Measurements from ENCODE around the gene GNAO1.

Gene GNAO1

GRCh38 chr16:56266641-56267607, 75.6 kb downstream of the GNAO1 start:
- DNase-seq (ENCODE audit: low spot score): no peak

GRCh38 chr16:56267888-56268287, 76.6 kb downstream of the GNAO1 start:
- no peak for DNase-seq (ENCODE audit: low spot score)

- DNase-seq (ENCODE audit: low spot score): no peak
Observed at GRCh38 chr16:56268799-56269198, 77.5 kb downstream of the GNAO1 start.

- no peak for DNase-seq (ENCODE audit: low spot score)
Observed at GRCh38 chr16:56269281-56269680, 78.0 kb downstream of the GNAO1 start.

GRCh38 chr16:56269811-56270684, 78.8 kb downstream of the GNAO1 start:
- DNase-seq (ENCODE audit: low spot score): no peak

- DNase-seq (ENCODE audit: low spot score): no peak
Observed at GRCh38 chr16:56270828-56271227, 79.5 kb downstream of the GNAO1 start.

GRCh38 chr16:56272583-56272894, 81.2 kb downstream of the GNAO1 start:
- DNase-seq (ENCODE audit: low spot score): no peak

- DNase-seq (ENCODE audit: low spot score): no peak
Observed at GRCh38 chr16:56273615-56274014, 82.3 kb downstream of the GNAO1 start.

- DNase-seq (ENCODE audit: low spot score): no peak
Observed at GRCh38 chr16:56274369-56274768, 83.1 kb downstream of the GNAO1 start.

GRCh38 chr16:56275076-56275475, 83.8 kb downstream of the GNAO1 start:
- DNase-seq (ENCODE audit: low spot score): no peak

- no peak for DNase-seq (ENCODE audit: low spot score)
Observed at GRCh38 chr16:56275801-56276200, 84.5 kb downstream of the GNAO1 start.

- no peak for DNase-seq (ENCODE audit: low spot score)
Observed at GRCh38 chr16:56277075-56277474, 85.8 kb downstream of the GNAO1 start.

GRCh38 chr16:56278196-56278855, 87.0 kb downstream of the GNAO1 start:
- DNase-seq (ENCODE audit: low spot score): no peak

- no peak for DNase-seq (ENCODE audit: low spot score)
Observed at GRCh38 chr16:56279132-56279531, 87.8 kb downstream of the GNAO1 start.

- DNase-seq (ENCODE audit: low spot score): no peak
Observed at GRCh38 chr16:56279914-56280313, 88.6 kb downstream of the GNAO1 start.

- DNase-seq (ENCODE audit: low spot score): no peak
Observed at GRCh38 chr16:56281249-56281805, 90.0 kb downstream of the GNAO1 start.

- no peak for DNase-seq (ENCODE audit: low spot score)
Observed at GRCh38 chr16:56282451-56282850, 91.2 kb downstream of the GNAO1 start.

GRCh38 chr16:56284521-56284920, 93.2 kb downstream of the GNAO1 start:
- DNase-seq (ENCODE audit: low spot score): no peak

- no peak for DNase-seq (ENCODE audit: low spot score)
Observed at GRCh38 chr16:56286809-56287208, 95.5 kb downstream of the GNAO1 start.

GRCh38 chr16:56288019-56288418, 96.7 kb downstream of the GNAO1 start:
- no peak for DNase-seq (ENCODE audit: low spot score)

GRCh38 chr16:56289416-56289815, 98.1 kb downstream of the GNAO1 start:
- DNase-seq (ENCODE audit: low spot score): no peak

GRCh38 chr16:56289862-56290261, 98.6 kb downstream of the GNAO1 start:
- DNase-seq (ENCODE audit: low spot score): no peak

Measured in hematopoietic multipotent progenitor cell treated with erythropoietin and hydrocortisone succinate and interleukin-3 and kit ligand, for 15 days (in vitro differentiated cells).